HepG2 (cell line): Measurements from ENCODE around the gene ZNF106. TPM values are rescaled to one million over a fixed set of nuclear protein-coding genes. Genes with fewer than 3 reads are reported as not detected.

ENCODE experiments used
- AHR ChIP-seq: IDR thresholded peaks from 2 replicates; pipeline ENCODE4 v1.6.1; 2018; ENCODE audit warnings: missing genetic modification reagents, missing compliant biosample characterization
- ARNT2 ChIP-seq: sonication (generic); formaldehyde crosslinking; IDR thresholded peaks from 2 replicates; pipeline ENCODE4 v1.8.0; 2022; ENCODE audit warnings: mild to moderate bottlenecking, low read depth, missing genetic modification reagents, moderate library complexity
- CHD2 ChIP-seq: IDR thresholded peaks from 2 replicates; pipeline ENCODE4 v1.6.1; 2011; ENCODE audit warnings: low read depth, low read length, improper control_type of control experiment
- FOXO1 ChIP-seq: sonication (generic); formaldehyde crosslinking; IDR thresholded peaks from 2 replicates; pipeline ENCODE4 v1.4.0; 2020; ENCODE audit warnings: missing genetic modification reagents
- HOXD1 ChIP-seq: sonication (generic); formaldehyde crosslinking; IDR thresholded peaks from 2 replicates; pipeline ENCODE4 v1.5.0; 2020; ENCODE audit warnings: missing genetic modification reagents
- KAT2B ChIP-seq: fragments of 150-350 bp; IDR thresholded peaks from 2 replicates; pipeline ENCODE4 v1.6.1; 2014; ENCODE audit warnings: low read depth, low read length, borderline replicate concordance
- RARG ChIP-seq: sonication (generic); formaldehyde crosslinking; IDR thresholded peaks from 2 replicates; pipeline ENCODE4 v1.4.0; 2020; ENCODE audit warnings: low read depth, mild to moderate bottlenecking, missing genetic modification reagents
- RBM39 ChIP-seq: fragments of 200-400 bp; formaldehyde crosslinking; IDR thresholded peaks from one replicate; pipeline ENCODE4 v1.6.1; 2018; ENCODE audit warnings: antibody characterized with exemption, mild to moderate bottlenecking, low read depth, low read length; ENCODE audit not compliant: poor library complexity, severe bottlenecking
- SIX1 ChIP-seq: sonication (generic); formaldehyde crosslinking; IDR thresholded peaks from 2 replicates; pipeline ENCODE4 v1.4.0; 2020; ENCODE audit warnings: missing genetic modification reagents, borderline replicate concordance
- ZNF34 ChIP-seq: sonication (generic); formaldehyde crosslinking; IDR thresholded peaks from 2 replicates; pipeline ENCODE4 v1.4.0; 2020; ENCODE audit warnings: mild to moderate bottlenecking, missing genetic modification reagents, borderline replicate concordance
- ZNF496 ChIP-seq: sonication (generic); formaldehyde crosslinking; IDR thresholded peaks from 2 replicates; pipeline ENCODE4 v1.8.1; 2023; ENCODE audit warnings: mild to moderate bottlenecking, moderate library complexity, missing genetic modification reagents; ENCODE audit not compliant: insufficient replicate concordance
- ZSCAN30 ChIP-seq: sonication (generic); formaldehyde crosslinking; IDR thresholded peaks from 2 replicates; pipeline ENCODE4 v1.5.0; 2020; ENCODE audit warnings: mild to moderate bottlenecking, missing genetic modification reagents
- polyA plus RNA-seq, 8 experiments: library from polyadenylated mRNA; depleted of rRNA in 3 of 8; stranded (reverse) in 7 of 8; unstranded in 1 of 8; fragments of >200 nt; fragmentation: Illumina TruSeq in 4 of 8; extraction: Trizol in 4 of 8; gene quantifications; 2 replicates each; pipeline versions ENCODE4 v1.2.1 to v1.2.3, GENCODE V29; 2011 to 2016; ENCODE audit warnings: low read depth in 4 of 8, missing spikeins in 1 of 8, mixed read lengths in 1 of 8; ENCODE audit not compliant: insufficient read depth in 1 of 8
- total RNA-seq, 5 experiments: library from RNA; depleted of rRNA; stranded (reverse); fragments of >200 nt; fragmentation: Illumina TruSeq; extraction: Trizol; gene quantifications; 2 replicates each; pipeline ENCODE4 v1.2.3, GENCODE V29; 2016; ENCODE audit warnings: low read depth in 1 of 5
- TF ChIP-seq, protein P1 (sequence below): sonication (generic); formaldehyde crosslinking; IDR thresholded peaks from 2 replicates; pipeline ENCODE4 v1.4.0; 2020; ENCODE audit warnings: missing genetic modification reagents, low read depth, mild to moderate bottlenecking, borderline replicate concordance
- TF ChIP-seq, protein P2 (sequence below): sonication (generic); formaldehyde crosslinking; IDR thresholded peaks from 2 replicates; pipeline ENCODE4 v1.5.0; 2020; ENCODE audit warnings: missing genetic modification reagents
- TF ChIP-seq, protein P3 (sequence below), 2 experiments: sonication (generic) in 1 of 2; formaldehyde crosslinking in 1 of 2; IDR thresholded peaks; 2 replicates each; pipeline versions ENCODE4 v1.6.1 to v1.9.0; 2014 to 2022; ENCODE audit warnings: antibody characterized with exemption in 1 of 2, borderline replicate concordance in 1 of 2, inconsistent platforms in 1 of 2, low read depth in 1 of 2, missing genetic modification reagents in 1 of 2
- TF ChIP-seq, protein P4 (sequence below): sonication (generic); formaldehyde crosslinking; IDR thresholded peaks from 2 replicates; pipeline ENCODE4 v1.4.0; 2020; ENCODE audit warnings: mild to moderate bottlenecking, missing genetic modification reagents

The ZNF106 gene
- total and polyA plus RNA-seq, 2 of the 13 experiments (the other 11 are each of a cell fraction or from before 2014, with no cell fraction given) = 12.5 to 35.1 TPM

DNA sequence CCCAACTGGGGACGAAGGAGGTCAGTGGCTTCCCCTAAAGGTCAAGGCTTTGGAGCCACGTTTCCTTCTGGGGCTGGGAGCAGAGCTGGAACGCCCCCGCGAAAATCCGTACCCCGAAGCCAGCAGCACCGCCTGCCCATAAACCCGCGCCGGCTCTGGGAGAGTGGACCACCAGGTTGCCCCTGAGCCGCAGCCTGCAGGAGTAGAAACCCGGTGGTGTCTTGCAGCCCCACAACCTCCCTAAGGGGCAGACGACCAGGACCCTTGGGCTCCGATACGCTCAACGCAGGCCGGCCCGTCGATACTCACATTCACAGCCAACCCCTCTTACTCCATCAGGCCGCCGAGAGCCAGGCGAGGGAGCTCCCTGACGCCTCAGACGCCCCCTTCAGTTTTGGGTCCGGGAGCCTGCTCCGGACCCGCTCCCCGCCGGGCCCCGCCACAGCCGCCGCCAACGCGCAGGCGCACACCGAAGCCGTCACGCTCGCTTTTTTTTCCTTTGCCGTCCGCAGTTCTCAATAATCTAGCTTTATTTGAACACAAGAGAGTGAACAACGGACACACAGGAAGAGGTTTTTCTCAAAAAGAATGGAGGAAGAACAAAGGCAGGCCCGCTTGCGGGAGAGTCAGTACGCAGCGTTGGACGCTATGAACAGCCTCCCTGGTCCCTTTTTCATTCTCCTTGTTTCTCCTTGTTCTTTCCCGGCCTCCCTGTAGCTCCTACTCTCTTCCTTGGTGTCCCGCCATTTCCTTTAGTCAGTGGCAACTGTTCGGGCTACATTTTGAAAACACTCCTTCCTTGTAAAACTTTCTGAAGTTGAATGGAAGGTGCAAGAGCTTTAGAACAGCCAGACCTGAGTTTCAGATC, at the start of gene ZNF106 (continued):
- TF ChIP-seq, protein P1, sequence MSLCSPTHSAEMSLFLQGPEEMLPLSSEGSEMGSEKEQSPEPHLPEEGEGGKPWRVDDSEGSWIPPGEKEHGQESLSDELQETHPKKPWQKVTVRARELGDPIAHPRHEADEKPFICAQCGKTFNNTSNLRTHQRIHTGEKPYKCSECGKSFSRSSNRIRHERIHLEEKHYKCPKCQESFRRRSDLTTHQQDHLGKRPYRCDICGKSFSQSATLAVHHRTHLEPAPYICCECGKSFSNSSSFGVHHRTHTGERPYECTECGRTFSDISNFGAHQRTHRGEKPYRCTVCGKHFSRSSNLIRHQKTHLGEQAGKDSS (CRISPR knock-in tag) = no peak; the same call in 1 of the 2 replicates
- TF ChIP-seq ZSCAN30 (no peak), ARNT2 (peak; percentile 72; the same call in 1 of the 2 replicates), ZNF34 (no peak), AHR (no peak; the same call in 1 of the 2 replicates), CHD2 (no peak), FOXO1 (CRISPR knock-in tag) (0 out of 2 replicates have a peak, but pooled peaks have one; percentile 28), ZNF496 (CRISPR knock-in tag) (no peak), RARG (0 out of 2 replicates have a peak, but pooled peaks have one; percentile 47), RBM39 (peak; percentile 95), SIX1 (no peak), KAT2B (no peak), HOXD1 (peak; percentile 59; the same call in 1 of the 2 replicates)
- TF ChIP-seq, protein P2, sequence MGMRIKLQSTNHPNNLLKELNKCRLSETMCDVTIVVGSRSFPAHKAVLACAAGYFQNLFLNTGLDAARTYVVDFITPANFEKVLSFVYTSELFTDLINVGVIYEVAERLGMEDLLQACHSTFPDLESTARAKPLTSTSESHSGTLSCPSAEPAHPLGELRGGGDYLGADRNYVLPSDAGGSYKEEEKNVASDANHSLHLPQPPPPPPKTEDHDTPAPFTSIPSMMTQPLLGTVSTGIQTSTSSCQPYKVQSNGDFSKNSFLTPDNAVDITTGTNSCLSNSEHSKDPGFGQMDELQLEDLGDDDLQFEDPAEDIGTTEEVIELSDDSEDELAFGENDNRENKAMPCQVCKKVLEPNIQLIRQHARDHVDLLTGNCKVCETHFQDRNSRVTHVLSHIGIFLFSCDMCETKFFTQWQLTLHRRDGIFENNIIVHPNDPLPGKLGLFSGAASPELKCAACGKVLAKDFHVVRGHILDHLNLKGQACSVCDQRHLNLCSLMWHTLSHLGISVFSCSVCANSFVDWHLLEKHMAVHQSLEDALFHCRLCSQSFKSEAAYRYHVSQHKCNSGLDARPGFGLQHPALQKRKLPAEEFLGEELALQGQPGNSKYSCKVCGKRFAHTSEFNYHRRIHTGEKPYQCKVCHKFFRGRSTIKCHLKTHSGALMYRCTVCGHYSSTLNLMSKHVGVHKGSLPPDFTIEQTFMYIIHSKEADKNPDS = peak; percentile 34; the same call in 1 of the 2 replicates
- TF ChIP-seq, protein P3, sequence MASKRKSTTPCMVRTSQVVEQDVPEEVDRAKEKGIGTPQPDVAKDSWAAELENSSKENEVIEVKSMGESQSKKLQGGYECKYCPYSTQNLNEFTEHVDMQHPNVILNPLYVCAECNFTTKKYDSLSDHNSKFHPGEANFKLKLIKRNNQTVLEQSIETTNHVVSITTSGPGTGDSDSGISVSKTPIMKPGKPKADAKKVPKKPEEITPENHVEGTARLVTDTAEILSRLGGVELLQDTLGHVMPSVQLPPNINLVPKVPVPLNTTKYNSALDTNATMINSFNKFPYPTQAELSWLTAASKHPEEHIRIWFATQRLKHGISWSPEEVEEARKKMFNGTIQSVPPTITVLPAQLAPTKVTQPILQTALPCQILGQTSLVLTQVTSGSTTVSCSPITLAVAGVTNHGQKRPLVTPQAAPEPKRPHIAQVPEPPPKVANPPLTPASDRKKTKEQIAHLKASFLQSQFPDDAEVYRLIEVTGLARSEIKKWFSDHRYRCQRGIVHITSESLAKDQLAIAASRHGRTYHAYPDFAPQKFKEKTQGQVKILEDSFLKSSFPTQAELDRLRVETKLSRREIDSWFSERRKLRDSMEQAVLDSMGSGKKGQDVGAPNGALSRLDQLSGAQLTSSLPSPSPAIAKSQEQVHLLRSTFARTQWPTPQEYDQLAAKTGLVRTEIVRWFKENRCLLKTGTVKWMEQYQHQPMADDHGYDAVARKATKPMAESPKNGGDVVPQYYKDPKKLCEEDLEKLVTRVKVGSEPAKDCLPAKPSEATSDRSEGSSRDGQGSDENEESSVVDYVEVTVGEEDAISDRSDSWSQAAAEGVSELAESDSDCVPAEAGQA (IDR thresholded peaks at IDR 0.05; ENCODE audit: low read depth) = peak; percentile 85
- TF ChIP-seq, protein P3 (CRISPR knock-in tag; IDR thresholded peaks at IDR 0.05; ENCODE audit: borderline replicate concordance) = no peak
- TF ChIP-seq, protein P4, sequence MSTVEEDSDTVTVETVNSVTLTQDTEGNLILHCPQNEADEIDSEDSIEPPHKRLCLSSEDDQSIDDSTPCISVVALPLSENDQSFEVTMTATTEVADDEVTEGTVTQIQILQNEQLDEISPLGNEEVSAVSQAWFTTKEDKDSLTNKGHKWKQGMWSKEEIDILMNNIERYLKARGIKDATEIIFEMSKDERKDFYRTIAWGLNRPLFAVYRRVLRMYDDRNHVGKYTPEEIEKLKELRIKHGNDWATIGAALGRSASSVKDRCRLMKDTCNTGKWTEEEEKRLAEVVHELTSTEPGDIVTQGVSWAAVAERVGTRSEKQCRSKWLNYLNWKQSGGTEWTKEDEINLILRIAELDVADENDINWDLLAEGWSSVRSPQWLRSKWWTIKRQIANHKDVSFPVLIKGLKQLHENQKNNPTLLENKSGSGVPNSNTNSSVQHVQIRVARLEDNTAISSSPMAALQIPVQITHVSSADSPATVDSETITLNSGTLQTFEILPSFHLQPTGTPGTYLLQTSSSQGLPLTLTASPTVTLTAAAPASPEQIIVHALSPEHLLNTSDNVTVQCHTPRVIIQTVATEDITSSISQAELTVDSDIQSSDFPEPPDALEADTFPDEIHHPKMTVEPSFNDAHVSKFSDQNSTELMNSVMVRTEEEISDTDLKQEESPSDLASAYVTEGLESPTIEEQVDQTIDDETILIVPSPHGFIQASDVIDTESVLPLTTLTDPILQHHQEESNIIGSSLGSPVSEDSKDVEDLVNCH (CRISPR knock-in tag) = no peak
